LNCAP (cell line): ENCODE results near the gene FAM222A.

ENCODE experiments used
- CTCF ChIP-seq: fragments of 450-650 bp; IDR thresholded peaks from 2 replicates; pipeline ENCODE4 v1.5.1; 2017; ENCODE audit warnings: mild to moderate bottlenecking

FAM222A gene

GRCh38 chr12:109793826-109794501 lies 80.3 kb downstream of the FAM222A start:
- no peak for TF ChIP-seq CTCF

GRCh38 chr12:109795023-109795422 lies 81.4 kb downstream of the FAM222A start:
- no peak for TF ChIP-seq CTCF

GRCh38 chr12:109796057-109796456 lies 82.4 kb downstream of the FAM222A start:
- TF ChIP-seq CTCF = no peak

GRCh38 chr12:109797905-109798669 lies 84.5 kb downstream of the FAM222A start:
- TF ChIP-seq CTCF = no peak

- TF ChIP-seq CTCF = no peak
These were observed 85.1 kb downstream of the FAM222A start for GRCh38 chr12:109798691-109799090.

GRCh38 chr12:109800536-109800935 lies 86.9 kb downstream of the FAM222A start:
- TF ChIP-seq CTCF = no peak

GRCh38 chr12:109802828-109803227 lies 89.2 kb downstream of the FAM222A start:
- TF ChIP-seq CTCF = no peak
